HepG2 (cell line): ENCODE measurements around the gene ALG9. TPM values are rescaled to one million over a fixed set of nuclear protein-coding genes. Genes with fewer than 3 reads are reported as not detected.

ENCODE experiments used
- ATAC-seq: fragments of 200-7000 bp; cut with Tn5 transposase; 3 replicates; pipeline ENCODE4 v1.9.1; 2020; ENCODE audit warnings: mild to moderate bottlenecking, moderate library complexity
- BruUV-seq: library from RNA; stranded (reverse); fragments of 400-500 nt; replicated peaks from 2 replicates; lab custom pipeline; 2021; lab: Mats Ljungman, UMichigan
- CTCF ChIA-PET: fragments of 300-600 bp; formaldehyde crosslinking; extraction: SDS; loops from one replicate; lab custom pipeline; 2021; ENCODE audit warnings: low total read pairs, inconsistent platforms, low intra/inter-chr PET ratio; lab: Yijun Ruan, JAX
- POLR2A ChIA-PET: fragments of 350-600 bp; sonication (Branson Sonifier 250); formaldehyde crosslinking; loops from one replicate; lab custom pipeline; 2020; ENCODE audit warnings: antibody characterized with exemption, inconsistent platforms; lab: Yijun Ruan, JAX
- DNase-seq: peaks from one replicate; pipeline ENCODE4 v3.0.0-alpha.2; 2015; ENCODE audit warnings: low spot score
- FAIRE-seq: peaks from 3 replicates; lab custom pipeline; 2011; peaks lifted over from hg19 to GRCh38; lab: Jason Lieb, UNC
- H2AFZ ChIP-seq: one replicate; pipeline ENCODE4 v1.6.1; 2011; ENCODE audit warnings: low read length, inconsistent platforms
- H3K27ac ChIP-seq: fragments of 300-600 bp; 3 replicates; pipeline ENCODE4 v1.8.0; 2011; ENCODE audit warnings: mixed run types, mild to moderate bottlenecking, mixed read lengths, low read length, inconsistent platforms; ENCODE audit not compliant: insufficient read depth; ENCODE audit errors: extremely low read length
- H3K27me3 ChIP-seq, 2 experiments: fragments of 200-600 bp in 1 of 2; 2 replicates in 1 of 2; 3 replicates in 1 of 2; pipeline versions ENCODE4 v1.6.0 to v1.8.0; 2011; ENCODE audit warnings: low read length in 2 of 2, mild to moderate bottlenecking in 2 of 2, moderate library complexity in 2 of 2, inconsistent platforms in 1 of 2; ENCODE audit not compliant: insufficient read depth in 2 of 2, control insufficient read depth in 1 of 2
- H3K36me3 ChIP-seq, 2 experiments: fragments of 200-600 bp in 1 of 2; replicated peaks in 1 of 2; 2 replicates in 1 of 2; 3 replicates in 1 of 2; pipeline versions ENCODE4 v1.5.1 to v1.8.0; 2011; ENCODE audit warnings: low read length in 2 of 2, inconsistent platforms in 1 of 2; ENCODE audit not compliant: insufficient read depth in 2 of 2, control insufficient read depth in 1 of 2
- H3K4me1 ChIP-seq: 2 replicates; pipeline ENCODE4 v1.5.1; 2012; ENCODE audit warnings: low read length, inconsistent platforms; ENCODE audit not compliant: insufficient read depth
- H3K4me2 ChIP-seq: 2 replicates; pipeline ENCODE4 v1.6.0; 2011; ENCODE audit warnings: low read depth, low read length, inconsistent platforms
- H3K4me3 ChIP-seq, 3 experiments: fragments of 200-600 bp in 1 of 3; sonication (generic), shearing (Covaris generic) in 1 of 3; replicated peaks in 1 of 3; 2 replicates each; pipeline ENCODE4 v1.5.1; 2011 to 2016; ENCODE audit warnings: low read length in 3 of 3, inconsistent platforms in 2 of 3, low read depth in 2 of 3, mild to moderate bottlenecking in 2 of 3, control low read depth in 1 of 3, mixed read lengths in 1 of 3; ENCODE audit not compliant: insufficient read depth in 1 of 3
- H3K79me2 ChIP-seq: one replicate; pipeline ENCODE4 v1.6.1; 2011; ENCODE audit warnings: low read length, inconsistent platforms; ENCODE audit not compliant: insufficient read depth
- H3K9ac ChIP-seq: 2 replicates; pipeline ENCODE4 v1.6.0; 2011; ENCODE audit warnings: mild to moderate bottlenecking, low read depth, low read length, inconsistent platforms; ENCODE audit not compliant: insufficient read depth
- H3K9me3 ChIP-seq: 2 replicates; pipeline ENCODE4 v1.5.1; 2012; ENCODE audit warnings: mild to moderate bottlenecking, low read length
- H4K20me1 ChIP-seq: 2 replicates; pipeline ENCODE4 v1.6.0; 2011; ENCODE audit warnings: inconsistent platforms, mild to moderate bottlenecking, low read length, moderate library complexity; ENCODE audit not compliant: insufficient read depth
- GLI4 ChIP-seq: sonication (generic); formaldehyde crosslinking; IDR thresholded peaks from 2 replicates; pipeline ENCODE4 v1.5.1; 2020; ENCODE audit warnings: missing genetic modification reagents, mild to moderate bottlenecking, moderate library complexity, borderline replicate concordance
- HMGXB3 ChIP-seq: sonication (generic); formaldehyde crosslinking; IDR thresholded peaks from 2 replicates; pipeline ENCODE4 v1.4.0; 2020; ENCODE audit warnings: missing genetic modification reagents, borderline replicate concordance
- IRX3 ChIP-seq: sonication (generic); formaldehyde crosslinking; IDR thresholded peaks from 2 replicates; pipeline ENCODE4 v1.8.1; 2023; ENCODE audit warnings: mild to moderate bottlenecking, low read depth, missing genetic modification reagents, borderline replicate concordance
- MXD1 ChIP-seq: sonication (generic); formaldehyde crosslinking; IDR thresholded peaks from 2 replicates; pipeline ENCODE4 v1.4.0; 2020; ENCODE audit warnings: mild to moderate bottlenecking, missing genetic modification reagents
- NR2C2 ChIP-seq: sonication (generic); formaldehyde crosslinking; IDR thresholded peaks from 2 replicates; pipeline ENCODE4 v1.4.0; 2020; ENCODE audit warnings: missing genetic modification reagents, mild to moderate bottlenecking, moderate library complexity, borderline replicate concordance
- RFX3 ChIP-seq: IDR thresholded peaks from 2 replicates; pipeline ENCODE4 v1.6.1; 2016; ENCODE audit warnings: missing biosample characterization, missing genetic modification reagents
- SNAI1 ChIP-seq: sonication (generic); formaldehyde crosslinking; IDR thresholded peaks from 2 replicates; pipeline ENCODE4 v1.5.0; 2020; ENCODE audit warnings: mild to moderate bottlenecking, missing genetic modification reagents, borderline replicate concordance
- SNAPC5 ChIP-seq: sonication (generic); formaldehyde crosslinking; IDR thresholded peaks from 2 replicates; pipeline ENCODE4 v1.8.1; 2023; ENCODE audit warnings: mild to moderate bottlenecking, missing genetic modification reagents, borderline replicate concordance
- ZNF414 ChIP-seq: sonication (generic); formaldehyde crosslinking; IDR thresholded peaks from 2 replicates; pipeline ENCODE4 v1.5.0; 2020; ENCODE audit warnings: missing genetic modification reagents
- ZNF563 ChIP-seq: sonication (generic); formaldehyde crosslinking; IDR thresholded peaks from 2 replicates; pipeline ENCODE4 v1.8.0; 2022; ENCODE audit warnings: mild to moderate bottlenecking, moderate library complexity, missing genetic modification reagents
- ZNF639 ChIP-seq: conservative IDR thresholded peaks from 2 replicates; pipeline ENCODE4 v1.6.1; 2018; ENCODE audit warnings: missing genetic modification reagents
- ZNF710 ChIP-seq: sonication (generic); formaldehyde crosslinking; IDR thresholded peaks from 2 replicates; pipeline ENCODE4 v1.5.0; 2020; ENCODE audit warnings: mild to moderate bottlenecking, missing genetic modification reagents, borderline replicate concordance
- WGBS: methylation state at CpG from one replicate; pipeline ENCODE4 v1.1.6; 2017; ENCODE audit warnings: low lambda C conversion rate; 5-methylcytosine and 5-hydroxymethylcytosine counted together
- in situ Hi-C: cut with HindIII; loops from 2 replicates; pipeline ENCODE4 v1.10.0; 2017; ENCODE audit warnings: low pct_unique_long_range_greater_than_20kb; ENCODE audit not compliant: extremely low pct_ligation_motif_present
- intact Hi-C: fragments of 100-400 bp; cut with micrococcal nuclease; formaldehyde crosslinking; loops from one replicate; pipeline ENCODE4 v1.10.0; 2022; ENCODE audit not compliant: unreplicated experiment
- polyA plus RNA-seq, 8 experiments: library from polyadenylated mRNA; depleted of rRNA in 3 of 8; stranded (reverse) in 7 of 8; unstranded in 1 of 8; fragments of >200 nt; fragmentation: Illumina TruSeq in 4 of 8; extraction: Trizol in 4 of 8; gene quantifications; 2 replicates each; pipeline versions ENCODE4 v1.2.1 to v1.2.3, GENCODE V29; 2011 to 2016; ENCODE audit warnings: low read depth in 4 of 8, missing spikeins in 1 of 8, mixed read lengths in 1 of 8; ENCODE audit not compliant: insufficient read depth in 1 of 8
- total RNA-seq, 5 experiments: library from RNA; depleted of rRNA; stranded (reverse); fragments of >200 nt; fragmentation: Illumina TruSeq; extraction: Trizol; gene quantifications; 2 replicates each; pipeline ENCODE4 v1.2.3, GENCODE V29; 2016; ENCODE audit warnings: low read depth in 1 of 5

Gene ALG9
- total and polyA plus RNA-seq, 2 of the 13 experiments (the other 11 are each of a cell fraction or from before 2014, with no cell fraction given) = 39.4 to 40.6 TPM

GRCh38 chr11:111882202-111882601 is 10.8 kb upstream of the ALG9 start (continued):
- TF ChIP-seq ZNF639 (CRISPR knock-in tag) = no peak

GRCh38 chr11:111879637-111879960 is 8.2 kb upstream of the ALG9 start:
- Histone ChIP-seq H3K79me2 (no peaks in the 10 kb centered on the region), H4K20me1 (no peaks in the 10 kb centered on the region), H3K27me3 (no peaks in the 10 kb centered on the region; a peak in 1 of 5 replicates), H3K9me3 (no peaks in the 10 kb centered on the region), H3K4me2 (peak overlapping the region; percentile 94), H3K4me1 (peaks cover 11% of the 10 kb centered on the region), H2AFZ (no peak overlapping the region), H3K36me3 (peaks cover 2 to 4% of the 10 kb centered on the region in 2 experiments; a peak in 2 of 5 replicates), H3K9ac (peak overlapping the region; percentile 84), H3K27ac (peak overlapping the region; percentile 95), H3K4me3 (peak overlapping the region; percentile 78 to 83 (median 81))
- CTCF ChIA-PET = interaction anchor here (1.3 kb wide), 1 partner anchor 102 kb away, joined by 7 read pairs; no protein-coding TSS in a partner anchor
- WGBS = 31% methylated on average over 6 of the region's 6 CpGs
- intact Hi-C loops (loop anchor here (1.0 to 2.0 kb wide), 4 partner anchors 32 to 195 kb away; partner anchors contain the start of genes C11orf52, CRYAB, NKAPD1 and PIH1D2), in situ Hi-C loops (loop anchor here (5.0 kb wide), 2 partner anchors 48 to 108 kb away; no protein-coding TSS in a partner anchor)
- POLR2A ChIA-PET = interaction anchor here (0.8 to 1.8 kb wide), 6 partner anchors 8 to 145 kb away, joined by 3 to 12 read pairs (median 4); partner anchors contain the start of gene ALG9
- peak; percentile 36 for ATAC-seq
- FAIRE-seq = no peak
- no peak for DNase-seq
- BruUV-seq = TSS peak; percentile 92
- TF ChIP-seq ZNF414 (CRISPR knock-in tag) (no peak), ZNF710 (CRISPR knock-in tag) (0 out of 2 replicates have a peak, but pooled peaks have one; percentile 7), SNAI1 (CRISPR knock-in tag) (peak; percentile 18; the same call in 1 of the 2 replicates), MXD1 (CRISPR knock-in tag) (0 out of 2 replicates have a peak, but pooled peaks have one; percentile 31), RFX3 (CRISPR knock-in tag) (no peak), NR2C2 (no peak), ZNF563 (CRISPR knock-in tag) (no peak), SNAPC5 (no peak), HMGXB3 (no peak), GLI4 (CRISPR knock-in tag) (0 out of 2 replicates have a peak, but pooled peaks have one; percentile 12), IRX3 (CRISPR knock-in tag) (no peak)
